Measurements from ENCODE around the gene EPHA7.

EPHA7 gene

DNA sequence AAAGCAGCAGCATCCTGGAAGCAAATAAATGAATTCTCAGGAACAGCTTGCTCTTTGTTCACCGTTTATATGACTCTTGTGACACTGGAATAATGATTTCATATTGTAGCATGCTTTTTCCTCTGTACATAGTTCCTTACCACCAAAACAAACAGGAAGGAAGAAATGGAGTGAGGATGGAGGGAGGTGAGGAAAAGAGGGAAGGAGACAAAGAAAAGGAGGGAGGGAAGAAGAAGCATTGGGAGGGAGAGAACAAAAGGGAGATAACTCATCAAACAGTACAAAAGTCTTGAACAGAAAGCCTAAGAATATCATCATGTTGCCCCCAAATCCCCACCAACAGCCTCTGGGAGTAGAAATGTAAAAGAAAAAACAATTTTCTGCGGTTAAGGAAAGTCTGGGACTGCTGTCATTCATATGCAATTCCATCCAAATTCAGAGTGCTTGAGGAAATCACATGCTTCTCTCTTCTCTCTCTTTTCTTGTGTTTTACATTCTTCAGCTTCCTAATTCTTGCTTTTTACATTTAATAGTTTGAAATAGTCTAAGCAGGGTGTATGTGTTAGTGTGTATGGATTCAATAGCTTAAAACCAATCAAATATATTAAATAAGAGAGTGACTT, 81.5 kb downstream of the EPHA7 start:
- DNase-seq (ENCODE audit: low read depth), result no peak
- H3K4me3 ChIP-seq (ENCODE audit: low read depth, low read length), result no peak overlapping the region

DNA sequence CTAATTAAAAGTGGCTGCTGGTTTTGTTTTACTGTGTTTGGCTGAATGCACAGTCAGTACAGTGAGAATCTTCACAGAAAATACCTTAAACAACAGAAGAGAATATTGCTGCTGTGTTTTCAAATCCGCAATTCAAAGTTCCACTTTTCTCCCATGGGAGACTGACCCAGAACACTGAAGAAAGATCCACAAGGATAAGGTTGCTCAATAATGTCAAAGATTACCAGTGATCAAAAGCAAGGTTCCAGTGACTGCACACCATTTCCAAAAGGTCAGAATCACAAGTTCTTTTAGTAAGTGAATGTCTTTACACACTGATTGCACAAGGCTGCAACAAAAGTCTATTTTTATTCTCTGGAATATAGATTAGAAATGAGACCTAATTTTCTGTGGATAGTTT, 82.3 kb downstream of the EPHA7 start:
- H3K4me3 ChIP-seq (ENCODE audit: low read depth, low read length), result no peak overlapping the region
- DNase-seq (ENCODE audit: low read depth), result no peak

- H3K4me3 ChIP-seq (ENCODE audit: low read depth, low read length), result no peak overlapping the region
- no peak for DNase-seq (ENCODE audit: low read depth)
Measured at GRCh38 chr6:93329301-93330000, 89.9 kb downstream of the EPHA7 start.

- H3K4me3 ChIP-seq (ENCODE audit: low read depth, low read length), result no peak overlapping the region
- DNase-seq (ENCODE audit: low read depth), result no peak
Measured at GRCh38 chr6:93327857-93328256, 91.5 kb downstream of the EPHA7 start.

- no peak overlapping the region for H3K4me3 ChIP-seq (ENCODE audit: low read depth, low read length)
- no peak for DNase-seq (ENCODE audit: low read depth)
Measured at GRCh38 chr6:93325761-93326160, 93.6 kb downstream of the EPHA7 start.

GRCh38 chr6:93323630-93324029, 95.7 kb downstream of the EPHA7 start:
- DNase-seq (ENCODE audit: low read depth), result no peak
- H3K4me3 ChIP-seq (ENCODE audit: low read depth, low read length), result no peak overlapping the region

DNA sequence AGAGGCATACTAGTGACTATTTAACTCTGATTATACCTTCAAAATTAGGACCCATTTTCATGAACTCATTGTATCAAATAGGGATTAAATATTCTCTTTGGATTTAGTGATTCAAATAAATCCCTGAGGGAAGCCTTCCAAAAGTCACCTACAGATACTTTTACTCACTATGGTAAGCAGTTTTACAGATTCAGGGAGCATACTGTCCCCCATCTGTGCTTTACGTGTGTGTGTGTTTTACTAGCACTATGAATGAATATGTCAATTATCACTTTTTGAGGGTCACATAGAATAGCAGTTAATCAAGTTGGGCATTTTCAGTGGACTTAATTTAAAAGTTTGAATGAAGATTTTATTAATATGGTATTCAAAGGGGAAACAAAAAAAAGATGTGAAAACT, 96.7 kb downstream of the EPHA7 start:
- DNase-seq (ENCODE audit: low read depth), result no peak
- H3K4me3 ChIP-seq (ENCODE audit: low read depth, low read length), result no peak overlapping the region

- no peak for DNase-seq (ENCODE audit: low read depth)
- no peak overlapping the region for H3K4me3 ChIP-seq (ENCODE audit: low read depth, low read length)
Measured at GRCh38 chr6:93319304-93319703, 100.1 kb downstream of the EPHA7 start.

DNA sequence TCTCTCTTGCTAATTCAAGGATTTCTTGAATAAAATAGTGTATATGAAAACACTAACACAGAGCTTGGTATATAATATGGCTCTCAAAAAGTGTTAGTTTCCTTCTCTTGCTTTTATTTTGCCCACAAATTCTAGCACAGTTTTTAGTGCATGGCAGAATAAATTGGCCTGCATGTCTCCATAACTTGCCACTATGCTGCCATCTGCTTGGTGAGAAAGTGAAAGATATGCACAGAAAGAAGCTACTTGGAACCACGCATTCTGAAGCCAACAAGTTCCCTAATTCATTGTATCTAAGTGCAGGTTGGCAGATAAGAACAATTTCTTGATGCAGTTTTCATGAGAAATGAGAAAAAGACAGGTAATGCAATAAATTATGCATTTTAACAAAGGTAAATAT, 101.2 kb downstream of the EPHA7 start:
- DNase-seq (ENCODE audit: low read depth), result no peak
- H3K4me3 ChIP-seq (ENCODE audit: low read depth, low read length), result no peak overlapping the region

DNA sequence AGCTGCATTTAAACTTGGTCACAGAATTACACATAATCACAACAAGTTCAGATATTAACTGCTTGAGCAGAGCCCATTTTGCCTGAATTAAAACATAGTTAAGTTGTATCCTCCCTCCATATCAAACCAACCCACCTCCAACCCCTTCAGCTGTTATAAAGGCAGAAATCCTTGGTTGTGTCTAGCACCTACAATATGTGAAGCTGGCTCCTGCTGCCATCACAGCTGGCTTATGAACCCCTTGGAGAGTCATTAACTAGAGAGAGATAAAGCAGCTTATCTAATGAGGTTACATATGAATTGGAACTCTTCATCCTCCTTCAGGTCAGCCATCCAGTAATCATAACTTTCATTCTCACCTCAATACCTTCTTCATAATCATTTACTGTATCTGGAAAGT, 101.8 kb downstream of the EPHA7 start:
- H3K4me3 ChIP-seq (ENCODE audit: low read depth, low read length), result no peak overlapping the region
- DNase-seq (ENCODE audit: low read depth), result no peak

DNA sequence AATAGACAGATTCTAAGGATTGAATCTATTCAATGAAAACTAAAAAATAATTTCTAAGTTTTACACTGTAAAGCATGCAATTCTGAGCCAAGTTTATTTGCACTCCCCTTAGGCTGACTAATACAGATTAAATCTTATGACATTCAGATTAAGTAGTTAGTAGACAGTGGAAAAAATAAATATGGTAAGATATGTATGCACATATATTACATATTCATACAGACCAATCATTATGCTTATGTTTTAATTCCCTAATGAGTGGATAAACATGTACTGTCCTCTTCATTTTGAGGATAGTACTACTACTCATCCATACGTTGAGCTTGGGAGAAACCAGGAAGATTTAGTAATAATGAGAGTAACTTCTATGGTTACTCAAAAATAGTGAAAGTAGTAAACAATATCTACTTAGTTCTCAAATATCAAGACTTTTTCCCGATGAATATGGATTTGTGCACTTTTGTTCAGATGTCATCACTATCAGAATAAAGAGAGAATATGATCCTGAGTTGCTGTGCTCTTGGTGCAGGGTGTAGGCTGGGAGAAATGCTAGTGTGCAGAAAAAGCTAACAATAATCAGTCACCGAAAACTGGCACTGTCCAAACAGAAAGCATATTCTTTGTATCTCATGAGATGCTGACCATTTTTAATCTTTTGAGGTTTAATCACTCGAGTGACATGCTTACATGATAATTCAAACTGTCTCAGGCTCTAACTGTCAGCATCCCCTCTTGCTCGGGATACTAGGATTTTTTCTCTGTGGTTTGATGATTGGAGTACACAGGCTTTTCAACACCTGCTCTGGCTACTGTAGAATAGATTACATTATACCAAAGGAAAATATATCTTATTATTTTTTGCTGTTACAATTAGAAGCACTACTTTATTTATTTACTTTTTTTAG, 111.6 kb downstream of the EPHA7 start:
- DNase-seq (ENCODE audit: low read depth), result no peak
- no peak overlapping the region for H3K4me3 ChIP-seq (ENCODE audit: low read depth, low read length)

DNA sequence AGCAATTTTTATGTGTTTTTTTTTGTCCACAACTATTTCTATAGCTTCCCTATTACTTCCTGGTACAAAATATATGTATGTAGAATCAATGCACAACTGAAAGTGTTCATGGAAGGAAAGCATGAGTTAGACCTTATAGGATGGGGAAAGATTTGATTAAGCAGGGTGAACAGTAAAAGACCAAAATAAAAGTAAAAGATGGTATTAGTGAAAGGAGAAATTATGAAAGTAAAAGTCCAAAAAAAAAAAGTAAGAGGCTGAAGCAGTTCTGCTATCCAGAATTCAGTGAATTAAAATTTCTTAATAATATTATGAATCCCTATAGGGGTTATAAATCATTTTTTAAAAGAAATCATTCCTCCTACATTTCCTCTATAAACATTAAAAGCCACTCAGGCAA, 114.3 kb downstream of the EPHA7 start:
- H3K4me3 ChIP-seq (ENCODE audit: low read depth, low read length), result no peak overlapping the region
- DNase-seq (ENCODE audit: low read depth), result no peak

- H3K4me3 ChIP-seq (ENCODE audit: low read depth, low read length), result no peak overlapping the region
- no peak for DNase-seq (ENCODE audit: low read depth)
Measured at GRCh38 chr6:93304505-93304904, 114.9 kb downstream of the EPHA7 start.

DNA sequence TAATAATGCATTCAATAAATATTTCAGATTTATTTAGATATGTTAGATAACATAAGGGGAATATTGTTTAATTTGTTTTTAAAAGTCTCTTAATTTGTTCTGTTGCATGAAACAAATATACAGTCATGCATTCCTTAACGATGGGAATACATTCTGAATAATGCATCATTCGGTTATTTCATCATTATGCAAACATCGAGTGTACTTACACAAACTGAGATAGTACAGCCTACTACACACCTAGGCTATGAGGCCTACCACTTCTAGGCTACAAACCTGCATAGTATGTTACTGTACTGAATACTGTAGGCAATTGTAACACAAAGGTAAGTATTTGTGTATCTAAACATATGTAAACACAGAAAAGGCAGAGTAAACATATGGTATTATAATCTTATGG, 118.7 kb downstream of the EPHA7 start:
- no peak overlapping the region for H3K4me3 ChIP-seq (ENCODE audit: low read depth, low read length)
- no peak for DNase-seq (ENCODE audit: low read depth)

DNA sequence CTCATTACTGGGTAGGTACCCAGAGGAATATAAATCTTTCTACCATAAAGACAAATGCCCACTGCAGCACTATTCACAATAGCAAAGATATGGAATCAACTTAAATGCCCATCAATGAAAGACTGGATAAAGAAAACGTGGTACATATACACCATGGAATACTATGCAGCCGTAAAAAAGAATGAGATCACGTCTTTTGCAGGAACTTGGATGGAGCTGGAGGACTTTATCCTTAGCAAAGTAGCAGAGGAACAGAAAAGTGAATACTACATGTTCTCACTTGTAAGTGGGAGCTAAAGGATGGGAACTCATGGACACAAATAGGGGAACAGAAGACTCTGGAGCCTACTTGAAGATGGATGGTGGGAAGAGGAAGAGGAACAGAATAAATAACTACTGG, 119.7 kb downstream of the EPHA7 start:
- no peak for DNase-seq (ENCODE audit: low read depth)
- H3K4me3 ChIP-seq (ENCODE audit: low read depth, low read length), result no peak overlapping the region

GRCh38 chr6:93295631-93296030, 123.7 kb downstream of the EPHA7 start:
- DNase-seq (ENCODE audit: low read depth), result no peak
- H3K4me3 ChIP-seq (ENCODE audit: low read depth, low read length), result no peak overlapping the region

- DNase-seq (ENCODE audit: low read depth), result no peak
- H3K4me3 ChIP-seq (ENCODE audit: low read depth, low read length), result no peak overlapping the region
Measured at GRCh38 chr6:93294879-93295278, 124.5 kb downstream of the EPHA7 start.

- no peak for DNase-seq (ENCODE audit: low read depth)
- no peak overlapping the region for H3K4me3 ChIP-seq (ENCODE audit: low read depth, low read length)
Measured at GRCh38 chr6:93293872-93294271, 125.5 kb downstream of the EPHA7 start.

DNA sequence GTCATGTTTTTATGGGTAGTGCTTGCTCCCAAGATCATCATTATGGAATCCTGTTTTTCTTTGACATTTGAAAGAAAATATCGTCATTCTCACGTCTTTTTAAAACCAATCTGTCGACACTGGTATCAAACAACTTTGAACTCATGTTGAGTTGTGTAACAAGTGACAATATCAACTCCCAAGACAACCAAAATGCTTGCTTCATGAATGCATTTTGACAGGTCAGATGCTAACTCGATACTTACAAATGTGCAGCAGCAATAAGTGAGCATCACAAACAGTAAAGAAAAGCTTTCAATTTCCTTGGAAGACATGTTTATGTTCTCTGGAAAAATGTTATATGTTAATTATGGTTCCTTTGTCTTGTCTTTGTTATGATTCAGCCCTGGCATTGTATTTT, 125.9 kb downstream of the EPHA7 start:
- no peak for DNase-seq (ENCODE audit: low read depth)
- H3K4me3 ChIP-seq (ENCODE audit: low read depth, low read length), result no peak overlapping the region

DNA sequence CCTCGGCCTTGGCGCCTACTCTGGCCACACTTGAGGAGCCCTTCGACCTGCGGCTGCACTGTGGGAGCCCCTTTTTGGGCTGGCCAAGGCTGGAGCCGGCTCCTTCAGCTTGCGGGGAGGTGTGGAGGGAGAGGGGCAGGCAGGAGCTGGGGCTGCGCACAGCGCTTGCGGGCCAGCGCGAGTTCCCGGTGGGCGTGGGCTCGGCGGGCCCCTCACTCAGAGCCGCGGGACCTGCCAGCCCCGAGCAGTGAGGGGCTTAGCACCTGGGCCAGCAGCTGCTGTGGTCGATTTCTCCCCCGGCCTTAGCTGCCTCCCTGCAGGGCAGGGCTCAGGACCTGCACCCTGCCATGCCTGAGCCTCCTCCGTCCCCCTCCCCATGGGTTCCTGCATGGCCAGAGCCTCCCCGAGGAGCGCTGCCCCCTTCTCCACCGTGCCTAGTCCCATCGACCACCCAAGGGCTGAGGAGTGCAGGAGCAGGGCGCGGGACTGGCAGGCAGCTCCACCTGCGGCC, 136.8 kb downstream of the EPHA7 start:
- DNase-seq (ENCODE audit: low read depth), result no peak
- no peak overlapping the region for H3K4me3 ChIP-seq (ENCODE audit: low read depth, low read length)
